GM12801 (cell line): ENCODE results near the gene GAD1.

Source experiments
- CTCF ChIP-seq: IDR thresholded peaks from one replicate; pipeline ENCODE4 v1.5.1; 2011; ENCODE audit warnings: control low read depth; ENCODE audit not compliant: insufficient read length; ENCODE audit errors: extremely low read depth

Gene GAD1

DNA sequence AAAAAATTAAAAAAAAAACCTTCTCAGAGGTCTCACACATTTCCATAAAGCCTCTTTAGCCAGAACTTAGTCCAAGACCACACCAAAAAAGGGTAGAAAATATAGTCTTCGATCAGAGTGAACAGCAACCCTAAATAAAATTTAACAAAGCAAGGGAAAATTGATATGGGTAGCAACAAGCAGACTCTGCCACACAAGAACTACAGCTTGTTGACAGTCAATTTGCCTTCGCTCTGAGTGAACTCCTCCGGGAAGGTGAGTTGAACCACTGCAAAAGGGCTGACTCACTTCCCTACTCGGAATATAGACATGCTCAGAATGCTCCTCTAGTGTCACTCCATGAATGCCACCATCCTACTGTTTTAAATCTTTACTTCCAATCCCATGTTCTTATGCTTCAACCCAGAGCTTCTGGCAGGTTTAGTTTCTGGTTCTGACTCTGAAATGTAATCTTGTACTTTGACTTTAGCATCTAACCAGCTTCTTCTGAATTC is 24.1 kb downstream of the GAD1 start:
- TF ChIP-seq CTCF: no peak

DNA sequence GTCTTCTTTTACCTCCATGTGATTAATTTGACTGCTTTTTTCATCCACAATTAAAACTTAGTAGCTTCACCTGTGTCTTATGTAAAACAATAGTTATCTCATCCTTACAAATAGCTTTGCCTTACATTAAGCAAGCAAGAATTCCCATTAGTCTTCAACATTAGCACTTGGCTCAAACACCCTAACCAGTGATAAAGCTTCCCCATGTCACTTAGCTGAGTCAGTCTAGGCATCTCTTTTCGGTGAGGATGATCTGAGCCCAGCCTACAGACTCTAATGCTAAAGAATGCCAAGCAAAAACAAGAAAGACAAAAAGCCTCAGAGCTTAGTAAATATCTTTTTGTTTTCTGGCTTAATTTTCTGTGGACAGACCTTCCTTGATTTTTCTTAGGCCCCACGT is 26.1 kb downstream of the GAD1 start:
- TF ChIP-seq CTCF: no peak

- no peak for TF ChIP-seq CTCF
These were observed 27.0 kb downstream of the GAD1 start for GRCh38 chr2:170843656-170844055.

- TF ChIP-seq CTCF: no peak
These were observed 28.7 kb downstream of the GAD1 start for GRCh38 chr2:170845343-170845742.

GRCh38 chr2:170846314-170846713 is 29.6 kb downstream of the GAD1 start:
- no peak for TF ChIP-seq CTCF

- TF ChIP-seq CTCF: no peak
These were observed 31.0 kb downstream of the GAD1 start for GRCh38 chr2:170847716-170848115.

- TF ChIP-seq CTCF: no peak
These were observed 31.9 kb downstream of the GAD1 start for GRCh38 chr2:170848587-170848986.

DNA sequence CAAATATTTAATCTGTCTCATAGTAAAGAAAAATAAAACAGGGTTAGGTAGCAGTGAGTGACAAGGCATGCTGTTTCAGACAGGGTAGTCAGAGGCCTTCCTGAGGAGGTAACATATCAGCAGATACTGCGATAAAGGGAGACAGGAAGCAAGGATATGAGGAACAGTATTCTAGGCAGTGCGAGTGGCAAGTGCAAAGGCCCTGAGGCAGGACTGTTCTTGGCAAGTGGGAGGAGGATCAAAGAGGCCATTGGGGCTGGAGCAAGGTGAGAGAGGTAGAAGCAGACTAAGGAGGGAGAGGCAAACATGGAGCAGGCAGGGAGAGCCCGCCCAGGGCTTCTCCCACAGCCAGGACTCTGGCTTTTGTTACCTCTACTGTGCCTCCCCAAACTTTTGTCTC is 33.6 kb downstream of the GAD1 start:
- TF ChIP-seq CTCF: no peak
